Activated CD8-positive, alpha-beta T cell treated with anti-CD3 and anti-CD28 coated beads for 36 hours (primary cell): Measurements from ENCODE around the gene KIAA1328. TPM values are rescaled to one million over a fixed set of nuclear protein-coding genes. Genes with fewer than 3 reads are reported as not detected.

Experiments used
- ATAC-seq: fragments of 200-7000 bp; cut with Tn5 transposase; one replicate; pipeline ENCODE4 v1.10.0; 2021; ENCODE audit warnings: mild to moderate bottlenecking, moderate library complexity
- CTCF ChIA-PET: fragments of 350-600 bp; sonication (Branson Sonifier 250); formaldehyde crosslinking; loops from one replicate; lab custom pipeline; 2021; ENCODE audit warnings: antibody characterized with exemption; lab: Charles Lee
- POLR2A ChIA-PET: fragments of 350-600 bp; sonication (Branson Sonifier 250); formaldehyde crosslinking; loops from one replicate; lab custom pipeline; 2021; ENCODE audit warnings: antibody characterized with exemption; lab: Charles Lee
- DNase-seq: peaks from one replicate; pipeline ENCODE4 v3.0.0-alpha.2; 2020
- H3K27ac Mint-ChIP-seq: one replicate; pipeline ENCODE4 v1.8.0; 2021; ENCODE audit warnings: mild to moderate bottlenecking, mixed read lengths
- H3K27me3 Mint-ChIP-seq: one replicate; pipeline ENCODE4 v1.8.0; 2021; ENCODE audit warnings: mixed read lengths
- H3K36me3 Mint-ChIP-seq: one replicate; pipeline ENCODE4 v1.8.0; 2021; ENCODE audit warnings: low read depth, mixed read lengths
- H3K4me1 Mint-ChIP-seq: one replicate; pipeline ENCODE4 v1.8.0; 2021; ENCODE audit warnings: low read depth, mixed read lengths
- H3K4me3 Mint-ChIP-seq: one replicate; pipeline ENCODE4 v1.8.0; 2021; ENCODE audit warnings: mild to moderate bottlenecking, moderate library complexity, mixed read lengths
- H3K9me3 Mint-ChIP-seq: one replicate; pipeline ENCODE4 v1.8.0; 2021; ENCODE audit warnings: mixed read lengths
- CTCF ChIP-seq: fragments of 200-600 bp; IDR thresholded peaks from one replicate; pipeline ENCODE4 v1.8.0; 2022; ENCODE audit warnings: antibody characterized with exemption, mild to moderate bottlenecking
- intact Hi-C: fragments of 100-400 bp; cut with micrococcal nuclease; formaldehyde crosslinking; loops from one replicate; pipeline ENCODE4 v1.10.0; 2022
- total RNA-seq, 2 experiments: library from RNA; stranded (reverse); gene quantifications; one replicate each; pipeline ENCODE4 v1.2.3, GENCODE V29; 2021

KIAA1328 gene
- total RNA-seq, 2 experiments from 2014 or later, result 5.9 to 6.1 TPM

GRCh38 chr18:36993068-36993467, 164.1 kb downstream of the KIAA1328 start:
- intact Hi-C loops, result no loop called here
- Mint-ChIP-seq H3K27ac (no peak overlapping the region), H3K36me3 (peaks cover 42% of the 10 kb centered on the region), H3K4me3 (no peak overlapping the region), H3K27me3 (no peaks in the 10 kb centered on the region), H3K9me3 (peaks cover 1% of the 10 kb centered on the region), H3K4me1 (no peaks in the 10 kb centered on the region)
- no peak for ATAC-seq
- POLR2A ChIA-PET, result no interaction called here
- TF ChIP-seq CTCF, result no peak
- no peak for DNase-seq
- CTCF ChIA-PET, result no interaction called here

- TF ChIP-seq CTCF, result no peak
- Mint-ChIP-seq H3K27me3 (no peaks in the 10 kb centered on the region), H3K36me3 (peaks cover 10% of the 10 kb centered on the region), H3K27ac (no peak overlapping the region), H3K9me3 (peaks cover 19% of the 10 kb centered on the region), H3K4me1 (peaks cover 2% of the 10 kb centered on the region), H3K4me3 (no peak overlapping the region)
- intact Hi-C loops, result no loop called here
- no peak for DNase-seq
- ChIA-PET POLR2A (no interaction called here), CTCF (no interaction called here)
- peak; percentile 45 for ATAC-seq
Measured at GRCh38 chr18:37006742-37007141, 177.8 kb downstream of the KIAA1328 start.

- DNase-seq, result no peak
- H3K27me3 Mint-ChIP-seq, result no peaks in the 10 kb centered on the region
- peaks cover 33% of the 10 kb centered on the region for H3K9me3 Mint-ChIP-seq
Measured at GRCh38 chr18:37012452-37012851, 183.5 kb downstream of the KIAA1328 start.

GRCh38 chr18:37019157-37019827, 190.4 kb downstream of the KIAA1328 start:
- no peak overlapping the region for H3K4me3 Mint-ChIP-seq
- H3K9me3 Mint-ChIP-seq, result peaks cover 53% of the 10 kb centered on the region
- H3K4me1 Mint-ChIP-seq, result no peaks in the 10 kb centered on the region
- POLR2A ChIA-PET, result no interaction called here
- CTCF ChIA-PET, result no interaction called here
- intact Hi-C loops, result no loop called here
- TF ChIP-seq CTCF, result no peak
- H3K27ac Mint-ChIP-seq, result no peak overlapping the region
- ATAC-seq (no peak), DNase-seq (no peak)
- H3K27me3 Mint-ChIP-seq, result no peaks in the 10 kb centered on the region
- peaks cover 48% of the 10 kb centered on the region for H3K36me3 Mint-ChIP-seq

More at GRCh38 chr18:37012452-37012851, 183.5 kb downstream of the KIAA1328 start:
- intact Hi-C loops, result no loop called here
- POLR2A ChIA-PET, result no interaction called here
- TF ChIP-seq CTCF, result no peak
- Mint-ChIP-seq H3K4me1 (no peaks in the 10 kb centered on the region), H3K4me3 (no peak overlapping the region), H3K36me3 (peaks cover 26% of the 10 kb centered on the region), H3K27ac (no peak overlapping the region)
- CTCF ChIA-PET, result no interaction called here
- no peak for ATAC-seq

GRCh38 chr18:37033419-37033818, 204.5 kb downstream of the KIAA1328 start:
- no peak overlapping the region for H3K4me3 Mint-ChIP-seq
- H3K36me3 Mint-ChIP-seq, result peaks cover 45% of the 10 kb centered on the region
- peaks cover 21% of the 10 kb centered on the region for H3K9me3 Mint-ChIP-seq
- H3K27ac Mint-ChIP-seq, result no peak overlapping the region
- ChIA-PET POLR2A (no interaction called here), CTCF (no interaction called here)
- ATAC-seq (no peak), DNase-seq (no peak)
- intact Hi-C loops, result no loop called here
- no peak for TF ChIP-seq CTCF
- no peaks in the 10 kb centered on the region for H3K4me1 Mint-ChIP-seq
- H3K27me3 Mint-ChIP-seq, result no peaks in the 10 kb centered on the region
